Glutamatergic neuron (in vitro differentiated cells): ENCODE data around the gene TMEM59. TPM values are rescaled to one million over a fixed set of nuclear protein-coding genes. Genes with fewer than 3 reads are reported as not detected.

Experiments used
- DNase-seq: peaks from one replicate; pipeline ENCODE4 v3.0.0; 2022
- H3K27ac Mint-ChIP-seq: one replicate; pipeline ENCODE4 v1.8.0; 2020; ENCODE audit warnings: mild to moderate bottlenecking, mixed read lengths, inconsistent platforms; ENCODE audit not compliant: unreplicated experiment
- H3K27me3 Mint-ChIP-seq: one replicate; pipeline ENCODE4 v1.8.0; 2020; ENCODE audit warnings: mild to moderate bottlenecking, moderate library complexity, mixed read lengths, inconsistent platforms; ENCODE audit not compliant: unreplicated experiment
- H3K36me3 Mint-ChIP-seq: one replicate; pipeline ENCODE4 v1.8.0; 2020; ENCODE audit warnings: mild to moderate bottlenecking, mixed read lengths, inconsistent platforms; ENCODE audit not compliant: unreplicated experiment
- H3K4me1 Mint-ChIP-seq: one replicate; pipeline ENCODE4 v1.8.0; 2020; ENCODE audit warnings: mild to moderate bottlenecking, low read depth, mixed read lengths, inconsistent platforms; ENCODE audit not compliant: unreplicated experiment
- H3K4me3 Mint-ChIP-seq: one replicate; pipeline ENCODE4 v1.8.0; 2020; ENCODE audit warnings: mild to moderate bottlenecking, mixed read lengths, inconsistent platforms; ENCODE audit not compliant: unreplicated experiment
- H3K9me3 Mint-ChIP-seq: one replicate; pipeline ENCODE4 v1.8.0; 2020; ENCODE audit warnings: mild to moderate bottlenecking, moderate library complexity, mixed read lengths, inconsistent platforms; ENCODE audit not compliant: unreplicated experiment
- CTCF ChIP-seq: fragments of 200-600 bp; sonication (generic); IDR thresholded peaks from one replicate; pipeline ENCODE4 v1.5.0; 2021; ENCODE audit not compliant: partially characterized antibody, unreplicated experiment
- total RNA-seq: library from RNA; stranded (reverse); fragmentation: NEBNext Ultra II Directional; extraction: Animal tissue kit (Norgen Biotek cat#: 25700); gene quantifications from one replicate; pipeline ENCODE4 v1.2.1, GENCODE V29; 2021; ENCODE audit not compliant: unreplicated experiment

Gene TMEM59
- total RNA-seq, 1 donor from 2014 or later: 309 TPM

GRCh38 chr1:54012863-54013262 lies 40.1 kb downstream of the TMEM59 start:
- peaks cover 7% of the 10 kb centered on the region for H3K9me3 Mint-ChIP-seq
- H3K27ac Mint-ChIP-seq: no peak overlapping the region
- no peaks in the 10 kb centered on the region for H3K4me1 Mint-ChIP-seq
- no peak for DNase-seq
- TF ChIP-seq CTCF: no peak
- H3K4me3 Mint-ChIP-seq: no peak overlapping the region
- H3K36me3 Mint-ChIP-seq: no peaks in the 10 kb centered on the region
- peaks cover 7% of the 10 kb centered on the region for H3K27me3 Mint-ChIP-seq

- no peak for TF ChIP-seq CTCF
- Mint-ChIP-seq H3K27me3 (peaks cover 7% of the 10 kb centered on the region), H3K9me3 (peaks cover 7% of the 10 kb centered on the region), H3K36me3 (no peaks in the 10 kb centered on the region), H3K27ac (no peak overlapping the region), H3K4me3 (no peak overlapping the region), H3K4me1 (no peaks in the 10 kb centered on the region)
- no peak for DNase-seq
Measured at GRCh38 chr1:54012008-54012325, 41.0 kb downstream of the TMEM59 start.

- Mint-ChIP-seq H3K27me3 (peaks cover 7% of the 10 kb centered on the region), H3K4me1 (no peaks in the 10 kb centered on the region)
Measured at GRCh38 chr1:54011316-54012007, 41.5 kb downstream of the TMEM59 start.

GRCh38 chr1:54010415-54011117 lies 42.4 kb downstream of the TMEM59 start:
- Mint-ChIP-seq H3K27ac (no peak overlapping the region), H3K9me3 (peaks cover 9% of the 10 kb centered on the region), H3K4me1 (no peaks in the 10 kb centered on the region), H3K27me3 (peaks cover 7% of the 10 kb centered on the region), H3K36me3 (no peaks in the 10 kb centered on the region), H3K4me3 (no peak overlapping the region)
- no peak for DNase-seq
- TF ChIP-seq CTCF: no peak

More at GRCh38 chr1:54011316-54012007, 41.5 kb downstream of the TMEM59 start:
- H3K27ac Mint-ChIP-seq: no peak overlapping the region
- DNase-seq: no peak
- no peaks in the 10 kb centered on the region for H3K36me3 Mint-ChIP-seq
- H3K9me3 Mint-ChIP-seq: peaks cover 7% of the 10 kb centered on the region
- TF ChIP-seq CTCF: no peak
- H3K4me3 Mint-ChIP-seq: no peak overlapping the region

- H3K9me3 Mint-ChIP-seq: peaks cover 10% of the 10 kb centered on the region
- no peak overlapping the region for H3K27ac Mint-ChIP-seq
- peaks cover 7% of the 10 kb centered on the region for H3K27me3 Mint-ChIP-seq
- no peak for TF ChIP-seq CTCF
- no peaks in the 10 kb centered on the region for H3K36me3 Mint-ChIP-seq
- no peak for DNase-seq
- peak overlapping the region; percentile 38 for H3K4me3 Mint-ChIP-seq
- no peaks in the 10 kb centered on the region for H3K4me1 Mint-ChIP-seq
Measured at GRCh38 chr1:54009406-54009805, 43.6 kb downstream of the TMEM59 start.
